Activated CD8-positive, alpha-beta T cell treated with anti-CD3 and anti-CD28 coated beads, Interleukin-2, amount 10 ng/mL, durations not matched to agents 7 days and 5 days (primary cell): ENCODE results near the gene KHNYN. TPM values are rescaled to one million over a fixed set of nuclear protein-coding genes. Genes with fewer than 3 reads are reported as not detected.
"Not testable (repeated sequence)": the region's sequence is repeated elsewhere in the genome, so short reads cannot be mapped to it uniquely, and the experiment has no call there.

Experiments used
- ATAC-seq: fragments of 150-1000 bp; cut with Tn5 transposase; one replicate; pipeline ENCODE4 v1.10.0; 2021; ENCODE audit warnings: moderate library complexity
- CTCF ChIA-PET: fragments of 350-600 bp; sonication (Branson Sonifier 250); formaldehyde crosslinking; loops from one replicate; lab custom pipeline; 2021; ENCODE audit warnings: antibody characterized with exemption; lab: Charles Lee
- POLR2A ChIA-PET: fragments of 350-600 bp; sonication (Branson Sonifier 250); formaldehyde crosslinking; loops from one replicate; lab custom pipeline; 2021; ENCODE audit warnings: antibody characterized with exemption; lab: Charles Lee
- DNase-seq: peaks from one replicate; pipeline ENCODE4 v3.0.0-alpha.2; 2020
- H3K27ac Mint-ChIP-seq: one replicate; pipeline ENCODE4 v1.8.0; 2021; ENCODE audit warnings: mild to moderate bottlenecking, mixed read lengths
- H3K27me3 Mint-ChIP-seq: one replicate; pipeline ENCODE4 v1.8.0; 2021; ENCODE audit warnings: low read depth, mixed read lengths
- H3K36me3 Mint-ChIP-seq: one replicate; pipeline ENCODE4 v1.8.0; 2021; ENCODE audit warnings: low read depth, mixed read lengths
- H3K4me1 Mint-ChIP-seq: one replicate; pipeline ENCODE4 v1.8.0; 2021; ENCODE audit warnings: low read depth, mixed read lengths
- H3K4me3 Mint-ChIP-seq: one replicate; pipeline ENCODE4 v1.8.0; 2021; ENCODE audit warnings: mild to moderate bottlenecking, mixed read lengths
- H3K9me3 Mint-ChIP-seq: one replicate; pipeline ENCODE4 v1.8.0; 2022; ENCODE audit warnings: mixed read lengths; ENCODE audit not compliant: insufficient read depth
- total RNA-seq, 2 experiments: library from RNA; stranded (reverse); gene quantifications; one replicate each; pipeline ENCODE4 v1.2.3, GENCODE V29; 2021

Gene KHNYN
- total RNA-seq, 2 experiments from 2014 or later, result 55.4 to 58.9 TPM

- no peak for ATAC-seq
- peak; percentile 18 for DNase-seq
- POLR2A ChIA-PET, result interaction anchor here (0.6 to 5.3 kb wide), 7 partner anchors 8 to 288 kb away, joined by 3 to 77 read pairs (median 3); partner anchors contain the start of genes CBLN3, DHRS1, GZMB and KHNYN
- H3K36me3 Mint-ChIP-seq, result peaks cover 59% of the 10 kb centered on the region
- H3K4me3 Mint-ChIP-seq, result peak overlapping the region; percentile 96
- no peaks in the 10 kb centered on the region for H3K27me3 Mint-ChIP-seq
- CTCF ChIA-PET, result interaction anchor here (1.0 to 4.7 kb wide), 8 partner anchors 9 to 269 kb away, joined by 3 to 77 read pairs (median 7); partner anchors contain the start of genes ADCY4, CBLN3, CIDEB and KHNYN
- H3K4me1 Mint-ChIP-seq, result peaks cover 69% of the 10 kb centered on the region
- no peaks in the 10 kb centered on the region for H3K9me3 Mint-ChIP-seq
- H3K27ac Mint-ChIP-seq, result peak overlapping the region; percentile 98
Measured at GRCh38 chr14:24440606-24441399, 11.0 kb downstream of the KHNYN start.

DNA sequence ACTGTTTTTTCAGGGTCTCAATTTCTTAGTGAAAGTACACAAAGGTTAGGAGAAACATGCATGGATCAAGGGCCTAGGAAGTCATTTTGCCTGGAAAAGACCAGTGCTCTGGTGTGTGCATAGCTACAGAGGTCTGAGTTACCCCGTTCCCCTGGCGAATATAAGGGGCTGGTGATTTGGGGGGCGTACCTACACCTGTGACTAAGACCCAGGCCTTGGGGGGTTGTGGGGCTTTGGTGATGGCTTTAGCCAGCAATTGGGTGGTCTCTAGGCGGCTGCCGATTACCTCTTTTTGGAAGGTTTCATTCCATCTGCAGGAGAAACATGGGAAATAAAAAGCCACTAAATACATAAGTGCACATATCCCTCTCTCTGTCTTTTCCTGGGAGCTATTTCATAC, 11.7 kb downstream of the KHNYN start:
- peak overlapping the region; percentile 96 for H3K4me3 Mint-ChIP-seq
- peak overlapping the region; percentile 98 for H3K27ac Mint-ChIP-seq
- ChIA-PET CTCF (interaction anchor here (1.0 to 4.7 kb wide), 9 partner anchors 10 to 269 kb away, joined by 3 to 77 read pairs (median 9); partner anchors contain the start of genes ADCY4, CBLN3, CIDEB and KHNYN), POLR2A (interaction anchor here (0.6 to 5.3 kb wide), 11 partner anchors 8 to 288 kb away, joined by 3 to 77 read pairs (median 3); partner anchors contain the start of genes CBLN3, DHRS1, GZMB and KHNYN)
- H3K4me1 Mint-ChIP-seq, result peaks cover 63% of the 10 kb centered on the region
- H3K36me3 Mint-ChIP-seq, result peaks cover 56% of the 10 kb centered on the region
- H3K27me3 Mint-ChIP-seq, result no peaks in the 10 kb centered on the region
- no peaks in the 10 kb centered on the region for H3K9me3 Mint-ChIP-seq
- ATAC-seq (no peak), DNase-seq (peak; percentile 20)

- H3K27ac Mint-ChIP-seq, result peak overlapping the region; percentile 98
- H3K4me3 Mint-ChIP-seq, result peak overlapping the region; percentile 96
- H3K27me3 Mint-ChIP-seq, result no peaks in the 10 kb centered on the region
- no peaks in the 10 kb centered on the region for H3K9me3 Mint-ChIP-seq
- POLR2A ChIA-PET, result interaction anchor here (0.7 to 5.3 kb wide), 10 partner anchors 9 to 251 kb away, joined by 3 to 77 read pairs (median 3); partner anchors contain the start of genes CBLN3, DHRS1, GZMB and KHNYN
- H3K36me3 Mint-ChIP-seq, result peaks cover 53% of the 10 kb centered on the region
- ATAC-seq (no peak), DNase-seq (peak; percentile 26)
- CTCF ChIA-PET, result interaction anchor here (1.0 to 4.7 kb wide), 9 partner anchors 10 to 268 kb away, joined by 3 to 77 read pairs (median 9); partner anchors contain the start of genes ADCY4, CBLN3, CIDEB and KHNYN
- peaks cover 59% of the 10 kb centered on the region for H3K4me1 Mint-ChIP-seq
Measured at GRCh38 chr14:24441904-24442239, 12.1 kb downstream of the KHNYN start.

GRCh38 chr14:24442240-24443052, 12.7 kb downstream of the KHNYN start, which contains the start of gene SDR39U1:
SDR39U1 (minus strand) TSS chr14:24442776; CDS start chr14:24442769, 7 bp downstream.
- ATAC-seq (peak; percentile 91), DNase-seq (peak; percentile 99)
- Mint-ChIP-seq H3K36me3 (peaks cover 47% of the 10 kb centered on the region), H3K9me3 (no peaks in the 10 kb centered on the region), H3K27ac (peak within 1 kb of the TSS; percentile 98), H3K4me3 (peak within 1 kb of the TSS; percentile 96), H3K27me3 (no peaks in the 10 kb centered on the region), H3K4me1 (peaks cover 54% of the 10 kb centered on the region)
- ChIA-PET POLR2A (interaction anchor here (0.6 to 5.3 kb wide), 12 partner anchors 8 to 496 kb away, joined by 3 to 77 read pairs (median 3); partner anchors contain the start of genes CBLN3, CHMP4A, DHRS1 and KHNYN), CTCF (interaction anchor here (0.8 to 4.7 kb wide), 11 partner anchors 11 to 268 kb away, joined by 3 to 77 read pairs (median 4); partner anchors contain the start of genes ADCY4, CBLN3, CIDEB and KHNYN)

DNA sequence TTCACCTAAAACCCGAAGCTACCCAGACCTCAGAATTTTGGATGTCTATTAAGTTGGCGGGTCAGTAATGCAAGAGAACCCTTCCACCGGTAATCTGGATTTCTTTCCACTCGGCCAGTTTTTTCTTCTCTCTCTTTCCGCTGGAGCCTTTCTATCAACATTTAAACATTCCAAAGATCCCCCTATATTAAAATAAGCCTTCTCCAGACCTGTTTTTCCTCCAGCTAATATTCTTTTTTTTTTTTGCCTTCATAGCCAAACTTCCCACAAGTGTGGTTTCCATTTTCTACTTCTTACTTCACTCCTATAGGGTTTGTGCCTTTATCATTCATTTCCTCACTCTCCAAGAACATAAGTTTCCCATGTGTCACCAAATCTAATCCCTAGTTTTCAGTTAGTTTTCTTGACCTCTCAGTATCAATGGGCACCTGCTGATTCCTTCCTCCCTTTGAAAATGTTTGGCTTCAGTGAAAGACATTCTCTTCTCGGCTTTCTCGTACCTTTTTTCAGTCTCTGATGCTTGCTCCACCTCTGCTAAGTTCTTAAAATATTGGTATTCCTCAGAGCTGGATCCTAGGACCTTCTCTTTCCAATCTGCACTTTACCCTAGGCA, 13.4 kb downstream of the KHNYN start:
- Mint-ChIP-seq H3K27me3 (no peaks in the 10 kb centered on the region), H3K27ac (peak overlapping the region; percentile 98), H3K4me3 (peak overlapping the region; percentile 96), H3K36me3 (peaks cover 40% of the 10 kb centered on the region), H3K9me3 (no peaks in the 10 kb centered on the region), H3K4me1 (peaks cover 49% of the 10 kb centered on the region)
- CTCF ChIA-PET, result interaction anchor here (0.8 to 4.7 kb wide), 6 partner anchors 12 to 231 kb away, joined by 3 to 77 read pairs (median 7); partner anchors contain the start of genes CBLN3, CIDEB and KHNYN
- DNase-seq, result no peak
- POLR2A ChIA-PET, result interaction anchor here (0.6 to 5.3 kb wide), 4 partner anchors 9 to 497 kb away, joined by 3 to 77 read pairs (median 4); partner anchors contain the start of genes CBLN3, CHMP4A and KHNYN
- no peak for ATAC-seq

- H3K4me1 Mint-ChIP-seq, H3K27me3 Mint-ChIP-seq, POLR2A ChIA-PET, CTCF ChIA-PET, DNase-seq, ATAC-seq, H3K27ac Mint-ChIP-seq, H3K4me3 Mint-ChIP-seq, H3K9me3 Mint-ChIP-seq: not testable (repeated sequence)
- peaks cover 11% of the 10 kb centered on the region for H3K36me3 Mint-ChIP-seq
Measured at GRCh38 chr14:24450828-24451227, 21.1 kb downstream of the KHNYN start.

- ChIA-PET POLR2A (interaction anchor here (1.5 kb wide), 1 partner anchor 27 kb away, joined by 3 read pairs; the partner anchor contains the start of genes CBLN3 and KHNYN), CTCF (no interaction called here)
- H3K27me3 Mint-ChIP-seq, result no peaks in the 10 kb centered on the region
- no peak overlapping the region for H3K4me3 Mint-ChIP-seq
- no peaks in the 10 kb centered on the region for H3K4me1 Mint-ChIP-seq
- H3K9me3 Mint-ChIP-seq, result peaks cover 9% of the 10 kb centered on the region
- ATAC-seq (no peak), DNase-seq (no peak)
- no peak overlapping the region for H3K27ac Mint-ChIP-seq
- peaks cover 8% of the 10 kb centered on the region for H3K36me3 Mint-ChIP-seq
Measured at GRCh38 chr14:24456980-24457379, 27.2 kb downstream of the KHNYN start.

- no peaks in the 10 kb centered on the region for H3K4me1 Mint-ChIP-seq
- ChIA-PET CTCF (no interaction called here), POLR2A (no interaction called here)
- no peaks in the 10 kb centered on the region for H3K27me3 Mint-ChIP-seq
- DNase-seq (no peak), ATAC-seq (no peak)
- H3K36me3 Mint-ChIP-seq, result peaks cover 8% of the 10 kb centered on the region
- no peak overlapping the region for H3K27ac Mint-ChIP-seq
- no peak overlapping the region for H3K4me3 Mint-ChIP-seq
- H3K9me3 Mint-ChIP-seq, result peaks cover 9% of the 10 kb centered on the region
Measured at GRCh38 chr14:24458736-24459135, 29.0 kb downstream of the KHNYN start.

DNA sequence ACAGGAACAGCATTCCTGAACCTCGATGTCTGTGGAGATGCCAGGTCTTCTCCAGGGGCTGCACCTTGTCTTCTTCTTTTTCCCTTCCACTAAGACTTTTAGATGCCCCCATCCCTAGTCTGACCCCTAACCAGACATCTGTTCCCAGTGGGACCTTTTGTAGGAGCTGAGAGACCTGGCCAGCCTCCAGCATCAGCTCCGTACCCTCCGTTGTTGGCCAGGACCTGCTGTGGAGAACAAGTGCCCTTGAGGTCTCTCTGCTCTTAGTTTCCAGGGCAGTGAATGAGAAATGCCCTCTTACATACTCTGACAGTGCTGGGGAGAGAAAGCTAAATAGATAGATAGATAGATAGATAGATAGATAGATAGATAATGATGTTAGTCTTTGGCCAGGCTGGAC, 29.6 kb downstream of the KHNYN start:
- DNase-seq, result no peak
- peaks cover 3% of the 10 kb centered on the region for H3K9me3 Mint-ChIP-seq
- no peaks in the 10 kb centered on the region for H3K27me3 Mint-ChIP-seq
- H3K27ac Mint-ChIP-seq, result no peak overlapping the region
- ChIA-PET POLR2A (no interaction called here), CTCF (no interaction called here)
- H3K4me3 Mint-ChIP-seq, result no peak overlapping the region
- H3K4me1 Mint-ChIP-seq, result no peaks in the 10 kb centered on the region
- no peak for ATAC-seq
- H3K36me3 Mint-ChIP-seq, result peaks cover 4% of the 10 kb centered on the region

DNA sequence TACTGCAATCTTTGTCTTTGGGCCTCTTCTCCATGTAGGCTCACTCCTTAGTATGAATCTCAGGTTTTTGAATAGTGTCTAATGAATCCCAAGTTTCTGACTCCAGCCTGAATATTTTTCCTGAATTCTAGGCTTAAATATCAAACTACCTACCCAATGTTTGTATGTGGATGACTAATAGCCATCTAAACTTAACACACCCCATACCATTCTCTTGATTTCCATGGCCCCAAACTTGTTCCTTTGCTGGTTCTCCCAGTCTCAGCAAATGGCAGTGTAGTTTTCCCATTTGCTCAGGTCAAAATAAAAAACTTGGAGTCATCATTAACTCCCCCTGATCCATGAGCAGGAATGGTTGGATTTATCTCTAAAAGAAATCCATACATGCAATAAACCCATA, 31.6 kb downstream of the KHNYN start:
- no peak overlapping the region for H3K27ac Mint-ChIP-seq
- H3K4me1 Mint-ChIP-seq, result peaks cover 8% of the 10 kb centered on the region
- CTCF ChIA-PET, result no interaction called here
- POLR2A ChIA-PET, result no interaction called here
- no peaks in the 10 kb centered on the region for H3K9me3 Mint-ChIP-seq
- H3K27me3 Mint-ChIP-seq, result no peaks in the 10 kb centered on the region
- DNase-seq (no peak), ATAC-seq (no peak)
- no peak overlapping the region for H3K4me3 Mint-ChIP-seq
- H3K36me3 Mint-ChIP-seq, result peaks cover 2% of the 10 kb centered on the region
